NCI-H226 (cell line): Measurements from ENCODE around the gene NHLRC4.

ENCODE experiments used
- DNase-seq: peaks from one replicate; pipeline ENCODE4 v3.0.0-alpha.2; 2015

NHLRC4 gene

GRCh38 chr16:568401-569258 is 1.8 kb downstream of the NHLRC4 start:
- peak; percentile 43 for DNase-seq

DNA sequence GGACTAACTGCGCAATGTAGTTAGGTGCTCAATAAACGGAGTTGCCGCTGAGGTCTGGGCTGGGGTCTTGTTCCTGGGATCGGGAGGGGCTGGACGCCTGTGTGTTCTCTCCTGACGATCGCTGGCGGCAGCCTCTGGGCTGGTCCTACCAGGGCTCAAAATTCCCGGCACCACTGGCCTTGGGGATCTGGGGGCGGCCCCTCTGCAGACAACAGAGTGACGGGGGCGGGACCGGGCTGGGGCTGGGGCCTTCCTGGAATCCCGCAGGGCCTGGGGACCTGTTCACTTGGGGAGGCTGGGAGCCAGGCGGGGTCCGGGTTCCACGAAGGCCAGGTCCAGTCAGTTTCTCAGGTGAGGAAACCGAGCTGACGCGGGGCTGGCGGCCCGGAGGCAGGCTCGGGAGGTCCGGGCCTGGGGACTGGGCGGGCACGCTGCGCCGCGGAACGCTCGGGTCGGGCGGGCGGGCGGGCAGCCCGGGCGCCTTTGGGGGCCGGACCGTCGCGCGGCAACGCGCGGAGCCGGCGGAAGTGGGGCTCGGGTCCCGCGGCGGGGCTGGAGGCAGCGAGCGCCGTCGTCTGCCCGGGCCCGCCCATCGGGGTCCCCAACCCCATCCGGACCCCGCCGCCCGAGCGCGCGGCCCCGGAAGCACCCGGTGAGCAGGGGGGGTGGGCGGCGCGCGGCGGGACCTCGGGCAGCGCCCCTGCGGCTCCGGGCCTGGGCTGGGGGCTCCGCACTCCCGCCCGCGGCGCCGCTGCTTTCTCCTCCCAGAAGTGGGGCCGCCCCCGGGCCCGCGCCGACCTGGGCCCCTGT is 2.8 kb downstream of the NHLRC4 start, which contains the start of gene PIGQ:
TSS of gene PIGQ (plus strand) at position 524 of the 810 bp plus-strand sequence. CDS start 4,107 bp downstream, outside the sequence.
- DNase-seq = peak; percentile 34

DNA sequence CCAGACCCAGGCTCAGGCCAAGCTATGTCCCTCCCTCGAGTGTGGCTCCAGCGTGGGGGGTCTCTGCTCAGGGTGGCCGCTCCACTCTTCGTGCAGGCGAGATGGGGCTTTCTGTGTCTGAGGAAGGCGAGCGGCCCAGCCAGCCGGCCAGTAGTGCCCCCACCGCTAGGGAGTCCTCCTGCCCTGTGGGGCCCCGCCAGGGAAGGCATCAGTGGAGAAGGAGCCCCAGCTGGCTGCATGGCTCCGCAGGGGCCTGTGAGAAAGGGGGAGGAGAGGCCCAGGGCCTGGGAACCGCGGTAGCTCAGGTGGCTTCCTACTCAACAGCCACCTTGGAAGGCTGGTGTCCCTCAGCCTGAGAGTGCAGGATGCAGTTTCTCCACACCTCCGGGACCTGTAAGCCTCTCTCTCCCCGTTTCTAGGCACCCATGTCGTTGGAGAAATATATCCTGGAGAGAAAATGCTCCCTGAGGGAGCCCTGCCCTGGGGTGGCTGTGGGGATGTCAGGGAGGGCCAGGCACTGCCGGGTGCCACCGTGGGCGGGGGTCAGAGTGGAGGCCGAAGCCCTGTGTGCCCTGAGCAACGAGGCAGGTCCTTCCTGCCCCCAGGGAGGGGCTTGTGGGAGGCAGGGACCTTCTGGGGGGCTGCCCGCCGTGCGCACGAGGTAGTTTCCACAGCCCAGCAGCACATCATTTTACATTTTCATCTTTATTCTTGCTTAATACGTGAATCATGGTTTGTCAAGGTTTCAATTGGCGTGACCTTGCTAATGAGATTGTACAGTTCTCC is 6.3 kb downstream of the NHLRC4 start:
- no peak for DNase-seq

- DNase-seq = no peak
Measured at GRCh38 chr16:574021-574760, 7.4 kb downstream of the NHLRC4 start.

DNA sequence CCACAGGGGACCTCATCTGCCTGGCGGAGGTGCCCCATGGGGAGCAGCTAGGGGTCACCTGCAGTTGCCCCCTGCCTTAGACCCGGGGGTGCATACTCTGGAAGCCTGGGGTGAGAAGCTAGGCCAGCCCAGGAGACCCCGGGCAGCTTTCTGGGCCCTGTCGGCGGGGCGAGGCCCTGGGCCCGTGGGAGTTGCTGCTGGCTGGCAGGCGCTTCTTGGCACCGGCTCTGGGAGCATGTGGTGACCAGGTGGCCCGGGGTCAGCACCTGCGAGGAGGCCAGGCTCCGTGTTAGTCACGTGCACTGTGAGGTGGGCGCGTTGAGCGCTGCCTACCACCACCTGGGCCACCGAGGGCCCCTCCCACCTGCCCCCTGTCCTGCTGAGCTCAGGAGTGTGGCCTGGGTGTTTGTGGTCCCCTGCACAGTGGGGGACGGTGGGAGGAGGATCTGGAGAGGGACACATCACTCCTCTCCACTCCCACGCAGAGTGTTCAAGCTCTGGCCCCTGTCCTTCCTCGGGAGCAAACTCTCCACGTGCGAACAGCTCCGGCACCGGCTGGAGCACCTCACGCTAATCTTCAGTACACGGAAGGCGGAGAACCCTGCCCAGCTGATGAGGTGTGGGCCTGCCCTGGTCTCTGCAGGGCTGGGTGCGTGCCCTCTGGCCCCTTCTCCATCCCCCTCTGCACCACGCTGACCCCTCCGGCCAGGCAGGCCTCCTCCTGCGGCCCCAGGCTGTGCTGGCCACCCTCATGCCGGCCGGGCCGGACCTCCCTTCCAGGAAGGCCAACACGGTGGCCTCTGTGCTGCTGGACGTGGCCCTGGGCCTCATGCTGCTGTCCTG is 8.8 kb downstream of the NHLRC4 start:
- no peak for DNase-seq

DNA sequence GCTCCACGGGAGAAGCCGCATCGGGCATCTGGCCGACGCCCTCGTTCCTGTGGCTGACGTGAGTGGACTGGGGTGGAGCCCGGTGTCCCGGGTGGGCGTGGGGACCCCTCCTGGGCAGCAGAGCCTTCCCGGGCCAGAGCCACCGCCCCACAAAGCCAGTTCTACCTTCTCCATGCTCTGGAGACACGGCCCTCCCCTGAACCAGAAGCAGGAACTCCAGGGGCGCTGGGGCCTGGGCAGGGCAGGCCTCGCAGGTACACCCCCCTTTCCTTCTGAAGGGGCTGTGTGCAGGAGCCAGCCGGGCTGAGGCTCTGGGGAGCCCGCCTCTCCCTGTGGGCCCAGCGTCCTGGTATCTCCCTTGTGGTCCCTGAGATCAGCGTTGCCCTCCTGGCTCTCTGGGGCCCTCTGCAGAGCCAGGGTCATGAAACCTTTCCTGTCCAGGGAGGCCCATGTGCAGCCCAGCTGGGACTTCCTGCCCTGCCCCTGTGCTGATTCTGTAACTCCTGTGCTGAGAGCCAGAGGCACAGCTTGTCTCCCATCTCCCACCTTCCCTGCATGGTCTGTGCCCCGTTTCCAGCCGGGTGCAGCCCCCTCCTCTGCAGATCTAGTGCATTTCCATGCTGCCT is 9.5 kb downstream of the NHLRC4 start:
- no peak for DNase-seq

DNA sequence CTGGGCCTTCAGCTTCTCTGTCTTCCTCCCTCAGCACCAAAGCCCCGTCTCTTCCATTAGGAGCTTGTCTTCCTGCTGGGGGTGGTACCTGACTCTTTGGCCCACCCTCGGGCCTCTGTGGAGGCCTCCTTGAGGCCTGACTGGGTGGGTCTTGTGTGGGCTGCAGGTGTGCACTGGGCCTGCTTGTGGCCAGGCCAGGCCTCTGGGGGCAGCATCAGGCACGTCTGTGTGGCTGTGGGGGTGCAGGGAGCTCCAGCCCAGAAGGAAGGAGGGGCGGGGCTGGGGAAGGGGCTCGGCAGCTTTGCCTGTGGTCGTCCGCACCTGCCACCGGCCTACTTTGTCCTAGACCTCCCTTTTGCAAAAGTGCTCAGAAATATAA is 10.0 kb downstream of the NHLRC4 start:
- no peak for DNase-seq

DNA sequence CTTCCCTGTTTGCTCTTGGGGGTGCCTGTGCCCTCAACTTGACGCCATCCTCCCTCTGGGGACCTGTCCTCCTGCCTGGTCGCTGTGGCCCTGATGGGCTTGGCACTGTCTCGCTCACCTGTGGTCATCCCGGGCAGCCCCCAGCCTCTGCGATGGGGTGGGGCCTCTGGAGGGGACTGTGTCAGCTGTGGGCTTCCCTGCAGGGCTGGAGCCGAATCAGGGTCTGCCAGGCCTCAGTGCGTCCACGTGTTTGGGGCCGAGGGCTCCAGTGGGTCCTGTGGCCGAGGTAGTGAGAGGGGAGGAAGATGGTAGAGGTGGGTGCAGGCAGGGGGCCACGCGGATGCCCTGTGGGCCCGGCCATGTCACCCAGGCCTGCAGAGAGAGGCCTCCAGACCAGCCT is 11.0 kb downstream of the NHLRC4 start:
- DNase-seq = no peak

DNA sequence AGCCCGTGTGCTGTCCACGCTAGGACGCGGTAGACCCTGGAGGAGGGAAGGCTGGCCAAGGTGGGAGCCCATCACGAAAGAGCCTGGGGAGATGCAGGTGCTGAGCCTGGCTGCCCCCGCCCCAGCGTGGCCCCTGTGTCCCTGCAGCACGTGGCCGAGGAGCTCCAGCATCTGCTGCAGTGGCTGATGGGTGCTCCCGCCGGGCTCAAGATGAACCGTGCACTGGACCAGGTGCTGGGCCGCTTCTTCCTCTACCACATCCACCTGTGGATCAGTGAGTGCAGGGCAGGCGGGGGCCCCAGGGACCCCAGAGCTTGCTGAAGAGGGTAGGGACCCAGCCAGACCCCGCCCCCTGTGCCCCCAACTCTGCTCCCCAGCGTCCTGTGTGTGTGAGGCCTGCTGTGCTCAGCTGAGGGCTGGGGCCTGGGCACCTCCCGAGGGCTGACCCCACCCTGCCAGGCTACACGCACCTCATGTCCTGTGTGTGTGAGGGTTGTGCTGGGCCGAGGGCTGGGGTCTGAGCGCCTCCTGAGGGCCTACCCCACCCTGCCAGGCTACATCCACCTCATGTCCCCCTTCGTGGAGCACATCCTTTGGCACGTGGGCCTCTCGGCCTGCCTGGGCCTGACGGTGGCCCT is 11.5 kb downstream of the NHLRC4 start:
- no peak for DNase-seq

DNA sequence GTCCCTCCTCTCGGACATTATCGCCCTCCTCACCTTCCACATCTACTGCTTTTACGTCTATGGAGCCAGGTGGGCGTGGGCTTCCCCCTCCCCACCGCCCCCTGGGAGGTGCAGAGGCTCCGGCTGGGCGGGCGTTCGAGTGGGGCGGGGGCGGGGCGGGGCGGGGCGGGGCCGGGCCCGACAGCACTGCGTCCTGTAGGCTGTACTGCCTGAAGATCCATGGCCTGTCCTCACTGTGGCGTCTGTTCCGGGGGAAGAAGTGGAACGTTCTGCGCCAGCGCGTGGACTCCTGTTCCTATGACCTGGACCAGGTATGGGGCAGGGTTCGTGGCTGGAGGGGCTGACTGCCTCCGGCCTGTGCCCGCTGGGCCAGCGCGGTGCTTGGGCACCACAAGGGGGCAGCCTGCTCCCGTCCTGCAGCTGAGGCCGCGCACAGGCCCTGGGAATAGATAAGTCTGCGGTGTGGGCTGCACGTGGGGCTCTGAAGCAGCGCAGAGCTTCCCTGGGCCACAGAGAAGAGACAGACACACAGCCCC is 12.1 kb downstream of the NHLRC4 start:
- DNase-seq = no peak

DNA sequence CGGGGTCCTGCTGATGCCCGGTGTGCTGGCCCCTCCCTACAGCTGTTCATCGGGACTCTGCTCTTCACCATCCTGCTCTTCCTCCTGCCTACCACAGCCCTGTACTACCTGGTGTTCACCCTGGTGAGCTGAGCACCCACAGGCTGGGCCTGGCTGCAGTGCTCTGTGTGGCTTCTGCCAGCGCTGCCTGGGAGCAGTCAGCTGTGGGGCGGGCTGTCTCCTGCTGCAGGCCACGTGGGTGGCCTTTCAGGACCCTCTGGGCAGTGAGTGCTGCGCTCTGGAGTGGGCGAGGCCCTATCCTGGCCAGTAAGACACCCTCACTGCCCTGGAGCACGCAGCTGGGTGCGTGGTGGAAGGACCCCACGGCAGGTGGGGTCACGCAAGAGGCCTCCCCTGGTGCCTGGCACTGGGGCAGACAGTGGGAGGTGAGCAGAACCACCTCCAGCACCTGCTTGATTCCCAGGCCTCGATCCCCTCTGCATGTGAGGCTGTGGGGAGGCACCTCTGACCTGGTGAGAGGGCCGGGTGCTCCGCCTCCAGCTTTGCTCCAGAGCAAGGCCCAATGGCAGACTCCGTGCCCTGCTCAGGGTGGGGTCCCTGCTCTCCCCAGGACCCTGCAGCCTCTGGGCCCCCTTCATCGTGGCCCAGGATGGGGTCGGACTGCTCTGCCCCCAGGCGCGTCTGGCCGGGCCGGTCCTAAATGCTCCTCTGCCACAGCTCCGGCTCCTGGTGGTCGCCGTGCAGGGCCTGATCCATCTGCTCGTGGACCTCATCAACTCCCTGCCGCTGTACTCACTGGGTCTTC is 13.5 kb downstream of the NHLRC4 start:
- DNase-seq = no peak

DNA sequence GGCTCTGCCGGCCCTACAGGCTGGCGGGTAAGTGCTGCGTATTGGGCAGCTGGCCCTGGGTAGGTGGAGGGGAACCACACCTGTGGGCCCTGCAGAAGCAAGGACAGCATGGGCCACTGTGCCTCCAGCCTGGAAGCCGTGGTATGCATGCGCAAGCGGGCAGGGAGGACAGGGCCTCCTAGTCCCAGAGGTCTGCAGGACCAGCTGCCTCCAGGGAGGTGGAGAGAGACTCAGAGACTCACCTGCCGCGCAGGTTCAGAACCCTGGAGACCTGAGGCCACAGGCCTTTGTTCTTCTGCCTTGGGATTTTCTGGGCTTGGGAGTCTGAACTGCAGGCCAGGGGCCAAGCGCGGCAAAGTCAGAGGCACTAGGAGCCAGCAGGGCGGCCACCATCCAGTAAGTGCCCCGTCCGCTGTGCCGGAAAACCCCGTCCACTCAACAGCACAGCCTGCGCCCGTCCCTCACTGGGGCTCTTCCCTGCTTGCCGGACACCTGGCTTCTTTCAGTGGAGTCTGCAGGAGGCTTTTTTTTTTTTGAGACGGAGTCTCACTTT is 14.2 kb downstream of the NHLRC4 start:
- DNase-seq = no peak

GRCh38 chr16:582218-582613 is 15.4 kb downstream of the NHLRC4 start:
- no peak for DNase-seq

DNA sequence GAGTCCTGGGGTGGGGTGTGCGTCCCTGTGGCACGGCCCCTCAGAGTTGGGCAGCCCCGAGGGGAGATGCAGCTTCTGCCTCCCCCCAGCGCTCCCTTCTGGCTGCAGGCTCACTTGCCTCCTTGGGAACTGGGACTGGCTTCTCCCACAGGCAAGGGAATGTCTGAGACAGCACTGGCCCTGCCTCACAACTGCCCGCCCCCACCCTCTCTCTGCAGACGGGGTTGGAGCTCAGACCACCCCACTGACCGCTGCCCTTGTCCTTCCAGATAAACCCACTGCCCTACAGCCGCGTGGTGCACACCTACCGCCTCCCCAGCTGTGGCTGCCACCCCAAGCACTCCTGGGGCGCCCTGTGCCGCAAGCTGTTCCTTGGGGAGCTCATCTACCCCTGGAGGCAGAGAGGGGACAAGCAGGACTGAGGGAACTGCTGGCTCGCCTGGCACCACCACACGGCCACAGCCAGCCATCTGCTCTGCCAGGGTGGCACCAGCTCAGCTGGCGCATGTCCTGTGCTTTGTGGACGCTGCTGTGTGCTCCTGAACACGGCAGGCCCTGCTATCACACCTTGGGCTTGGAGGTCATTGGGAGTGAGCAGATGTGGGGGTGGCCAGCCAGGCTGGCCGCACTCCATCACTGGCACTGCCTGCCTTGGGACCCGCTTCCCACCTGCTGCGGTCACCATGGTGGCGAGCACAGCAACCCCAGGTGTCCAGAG is 16.0 kb downstream of the NHLRC4 start:
- DNase-seq = no peak

- DNase-seq = no peak
Measured at GRCh38 chr16:583470-583814, 16.6 kb downstream of the NHLRC4 start.

DNA sequence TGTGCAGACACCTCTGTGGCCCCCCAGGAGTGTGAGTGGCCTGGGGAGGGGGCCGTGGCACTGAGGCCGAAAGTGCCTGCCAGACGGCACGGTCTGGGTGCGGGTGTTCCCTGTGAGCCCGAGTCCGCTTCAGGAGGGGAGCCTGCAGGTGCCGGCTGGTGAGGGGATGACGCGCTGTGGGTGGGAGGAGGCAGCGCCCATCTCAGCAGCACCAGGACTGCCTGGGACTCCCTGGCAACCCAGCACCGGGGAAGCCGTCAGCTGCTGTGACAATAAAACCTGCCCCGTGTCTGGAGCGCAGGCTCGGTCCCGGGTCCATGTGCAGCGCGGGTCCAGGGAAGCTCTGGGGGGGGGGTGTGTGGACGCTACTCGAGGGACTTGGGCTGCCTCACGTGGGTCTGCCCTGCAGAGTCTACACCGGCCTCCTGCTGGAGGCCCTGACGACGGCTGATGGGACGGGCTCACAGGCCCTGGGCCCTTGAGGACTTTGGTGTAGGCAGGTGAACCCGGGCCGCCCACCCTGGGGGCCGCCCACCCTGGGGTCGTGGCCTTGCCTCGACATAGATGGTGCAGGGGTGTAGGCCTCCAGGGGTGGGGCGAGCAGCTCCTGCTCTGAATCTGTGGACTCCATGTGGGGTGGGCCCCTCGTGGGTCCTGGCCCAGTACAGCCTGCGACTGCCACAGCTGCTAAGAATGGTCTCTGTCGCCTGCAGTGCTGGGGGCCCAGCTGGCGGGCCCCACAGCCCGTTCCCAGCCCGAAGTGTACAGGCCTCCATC is 17.2 kb downstream of the NHLRC4 start:
- DNase-seq = no peak

- no peak for DNase-seq
Measured at GRCh38 chr16:585351-585750, 18.5 kb downstream of the NHLRC4 start.
